ENCODE measurements around the gene MICOS13.
A peak's percentile ranks its signal among the peaks of the same experiment; 100 is the strongest.

Gene MICOS13

DNA sequence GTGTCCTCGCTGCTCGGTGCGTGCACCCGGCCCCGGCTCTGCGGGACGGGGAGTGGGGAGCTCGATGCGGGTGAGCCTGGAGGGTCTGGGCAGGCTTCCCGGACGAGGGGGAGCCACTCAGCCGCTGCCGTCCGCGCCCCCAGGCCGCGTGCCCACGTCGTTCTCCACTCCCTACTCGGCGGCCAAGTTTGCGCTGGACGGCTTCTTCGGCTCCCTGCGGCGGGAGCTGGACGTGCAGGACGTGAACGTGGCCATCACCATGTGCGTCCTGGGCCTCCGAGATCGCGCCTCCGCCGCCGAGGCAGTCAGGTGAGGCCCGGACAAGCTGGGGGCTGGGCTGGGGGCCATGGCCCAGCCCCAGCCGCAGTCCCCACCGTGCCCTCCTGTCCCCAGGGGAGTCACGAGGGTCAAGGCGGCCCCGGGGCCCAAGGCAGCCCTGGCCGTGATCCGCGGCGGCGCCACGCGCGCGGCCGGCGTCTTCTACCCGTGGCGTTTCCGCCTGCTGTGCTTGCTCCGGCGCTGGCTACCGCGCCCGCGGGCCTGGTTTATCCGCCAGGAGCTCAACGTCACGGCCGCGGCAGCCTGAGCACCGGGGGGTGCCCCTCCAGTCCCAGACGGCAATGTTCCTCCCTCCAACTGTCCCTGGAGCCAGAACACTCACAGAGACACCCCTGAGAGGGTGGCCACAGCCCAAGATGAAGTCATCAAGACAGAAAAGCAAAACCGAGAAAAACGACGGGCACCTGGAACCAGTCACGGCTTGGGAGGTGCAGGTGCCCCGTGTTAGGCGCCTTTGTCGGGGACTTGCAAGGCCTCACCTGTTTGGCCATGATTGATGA is 7.3 kb upstream of the MICOS13 start:
- DNase-seq (ENCODE audit: low spot score) = no peak

GRCh38 chr19:5686647-5687359 is 6.5 kb upstream of the MICOS13 start:
- DNase-seq (ENCODE audit: low spot score) = peak; percentile 96

DNA sequence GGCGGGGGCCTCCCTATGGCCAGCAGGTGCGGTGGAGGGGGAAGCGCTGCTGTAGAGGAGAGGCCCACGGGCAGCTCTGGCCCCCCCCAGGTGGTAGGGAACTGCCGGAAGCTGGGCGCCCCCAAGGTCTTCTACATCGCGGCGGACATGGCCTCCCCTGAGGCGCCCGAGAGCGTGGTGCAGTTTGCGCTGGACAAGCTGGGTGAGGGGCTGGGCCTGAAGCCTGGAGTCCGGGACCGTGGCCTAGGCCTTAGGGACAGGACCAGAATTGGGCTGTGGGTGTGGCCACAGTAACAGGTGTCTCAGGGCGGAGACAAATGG is 6.0 kb upstream of the MICOS13 start:
- no peak for DNase-seq (ENCODE audit: low spot score)

DNA sequence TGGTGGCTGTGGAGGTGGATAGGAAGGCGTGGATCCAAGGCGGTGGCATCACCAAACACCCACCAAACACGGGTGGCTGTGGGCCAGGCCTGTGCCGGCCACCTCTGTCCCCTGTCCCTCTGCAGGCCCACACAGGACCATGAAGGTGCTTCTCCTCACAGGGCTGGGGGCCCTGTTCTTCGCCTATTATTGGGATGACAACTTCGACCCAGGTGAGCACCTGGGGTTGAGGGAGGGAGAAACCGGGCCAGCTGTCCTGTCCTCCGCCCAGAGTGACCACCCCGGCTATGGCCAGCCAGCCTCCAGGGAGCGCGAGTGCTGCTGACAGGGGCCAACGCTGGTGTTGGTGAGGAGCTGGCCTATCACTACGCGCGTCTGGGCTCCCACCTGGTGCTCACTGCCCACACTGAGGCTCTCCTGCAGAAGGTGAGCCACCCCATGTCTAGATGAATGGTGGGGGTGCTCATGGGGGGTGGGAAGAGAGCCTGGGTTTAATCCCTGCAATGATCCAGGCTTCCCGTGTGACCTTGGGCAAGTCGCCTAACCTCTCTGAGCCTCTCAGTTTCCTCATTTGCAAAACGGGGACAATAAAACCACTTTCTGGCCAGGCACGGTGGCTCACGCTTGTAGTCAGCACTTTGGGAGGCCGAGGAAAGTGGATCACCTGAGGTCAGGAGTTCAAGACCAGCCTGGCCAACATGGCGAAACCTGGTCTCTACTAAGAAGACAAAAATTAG is 4.5 kb upstream of the MICOS13 start:
- DNase-seq (ENCODE audit: low spot score) = no peak

- no peak for DNase-seq (ENCODE audit: low spot score)
Observed at GRCh38 chr19:5683177-5683886, 3.0 kb upstream of the MICOS13 start.

DNA sequence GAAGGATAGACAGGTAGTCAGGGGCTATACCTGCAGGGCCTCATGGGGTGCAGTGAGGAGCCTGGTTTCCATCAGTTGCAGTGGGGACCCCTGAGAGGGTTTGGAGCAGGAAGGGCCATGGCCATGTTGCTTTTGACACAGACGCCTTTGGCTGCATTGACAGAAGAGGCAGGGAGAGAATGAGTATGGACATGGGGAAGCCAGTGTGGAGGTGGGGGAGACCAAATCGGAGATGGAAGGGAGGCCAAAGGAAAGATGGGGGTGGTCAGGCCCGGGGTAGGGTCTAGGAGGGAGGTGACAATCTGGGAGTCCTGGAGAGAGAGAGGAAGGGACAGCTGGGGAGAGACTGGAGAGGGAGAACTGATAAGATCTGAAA is 1.8 kb upstream of the MICOS13 start:
- no peak for DNase-seq (ENCODE audit: low spot score)

GRCh38 chr19:5681391-5682106 is 1.2 kb upstream of the MICOS13 start:
- no peak for DNase-seq (ENCODE audit: low spot score)

- peak; percentile 26 for DNase-seq (ENCODE audit: low spot score)
Observed at GRCh38 chr19:5680084-5680436, 256 bp downstream of the MICOS13 start.

DNA sequence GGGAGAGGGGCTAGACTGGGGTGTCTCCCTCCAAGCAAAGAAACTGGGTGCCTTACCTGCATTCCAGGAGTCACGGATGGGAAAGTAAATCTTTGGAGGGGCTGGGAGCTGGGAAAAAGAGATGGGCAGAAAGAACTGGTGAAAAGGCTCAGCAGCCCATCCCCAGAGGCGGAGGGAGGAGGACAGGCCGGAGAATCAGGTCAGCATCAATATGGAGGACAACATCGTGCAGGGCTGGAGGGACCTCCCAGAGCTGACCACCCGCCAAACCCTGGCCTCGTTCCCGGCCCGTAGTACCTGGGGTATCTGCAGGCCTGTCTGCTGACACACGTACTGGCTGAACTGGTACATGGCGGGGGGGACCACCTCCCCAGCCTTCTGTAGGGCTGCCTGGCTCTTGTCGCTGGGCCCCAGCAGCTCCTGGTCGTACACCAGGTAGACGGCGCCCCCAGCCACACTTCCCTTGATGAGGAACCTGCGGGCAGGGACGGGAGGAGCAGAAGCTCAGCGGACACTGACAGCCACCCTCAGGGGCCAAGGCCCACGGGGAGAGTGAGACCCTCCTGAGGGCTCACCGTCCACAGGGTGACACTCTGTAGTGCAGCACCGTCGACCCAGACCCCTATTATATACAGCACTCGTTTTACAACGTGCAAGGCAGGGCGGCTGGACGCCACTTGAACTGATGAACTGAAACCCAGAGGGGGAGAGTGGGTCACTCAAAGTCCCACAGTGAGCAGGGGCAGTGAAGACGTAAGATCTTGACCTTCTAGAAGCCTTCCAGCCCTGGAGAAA is 830 bp downstream of the MICOS13 start:
- no peak for DNase-seq (ENCODE audit: low spot score)

GRCh38 chr19:5678071-5678718 is 2.1 kb downstream of the MICOS13 start:
- no peak for DNase-seq (ENCODE audit: low spot score)

- no peak for DNase-seq (ENCODE audit: low spot score)
Observed at GRCh38 chr19:5677580-5677979, 2.7 kb downstream of the MICOS13 start.

DNA sequence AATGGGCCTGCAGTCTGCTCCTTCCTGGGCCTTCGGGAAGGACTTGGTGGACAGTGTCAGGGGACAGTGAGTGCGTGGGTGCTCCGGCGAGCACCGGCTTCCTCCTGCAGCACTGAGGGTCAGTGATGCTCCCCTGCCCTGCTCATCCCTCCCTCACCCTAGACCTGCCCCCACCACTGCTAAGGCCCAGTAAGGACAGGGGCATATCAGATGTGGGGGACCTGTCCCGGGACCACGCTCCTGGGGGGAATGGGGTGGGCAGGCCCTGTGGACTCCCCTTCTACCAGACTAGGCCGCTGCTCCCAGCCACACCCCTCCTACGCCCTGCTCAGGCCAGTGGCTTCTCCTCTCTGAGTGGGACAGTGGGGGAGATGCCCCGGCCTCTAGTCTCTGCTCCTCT is 3.2 kb downstream of the MICOS13 start:
- no peak for DNase-seq (ENCODE audit: low spot score)

GRCh38 chr19:5676772-5677105 is 3.6 kb downstream of the MICOS13 start:
- DNase-seq (ENCODE audit: low spot score) = no peak

GRCh38 chr19:5676105-5676771 is 4.1 kb downstream of the MICOS13 start:
- no peak for DNase-seq (ENCODE audit: low spot score)

DNA sequence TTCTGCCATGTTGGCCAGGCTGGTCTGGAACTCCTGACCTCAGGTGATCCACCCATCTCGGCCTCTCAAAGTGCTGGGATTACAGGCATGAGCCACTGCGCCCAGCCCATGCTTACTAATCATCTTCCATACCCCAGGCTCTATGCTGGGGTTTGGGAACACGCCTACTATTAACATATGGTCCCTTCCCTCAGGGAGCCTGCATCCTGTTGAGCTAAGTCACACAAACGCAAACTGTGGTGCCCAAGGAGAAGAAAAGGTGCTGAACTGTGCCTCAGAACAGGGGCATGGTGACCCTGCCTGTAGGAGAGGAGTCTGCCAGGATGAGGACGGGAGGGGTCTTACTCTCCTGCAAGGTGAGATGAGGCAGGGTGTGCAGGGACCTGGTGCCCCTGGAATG is 5.6 kb downstream of the MICOS13 start:
- DNase-seq (ENCODE audit: low spot score) = no peak

DNA sequence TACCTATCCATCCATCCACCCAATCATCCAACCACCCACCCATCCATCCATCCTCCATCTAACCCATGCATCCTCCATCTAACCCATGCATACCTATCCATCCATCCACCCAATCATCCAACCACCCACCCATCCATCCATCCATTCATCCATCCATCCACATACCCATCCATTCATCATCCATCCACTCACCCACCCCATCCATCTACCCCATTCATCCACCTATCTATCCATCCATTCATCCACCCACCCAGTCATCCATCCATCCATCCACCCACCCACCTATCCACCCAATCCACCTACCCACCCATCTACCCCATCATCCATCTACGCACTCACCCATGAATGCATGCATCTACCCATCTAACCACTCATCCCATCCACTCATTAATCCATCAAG is 6.6 kb downstream of the MICOS13 start:
- no peak for DNase-seq (ENCODE audit: low spot score)

DNA sequence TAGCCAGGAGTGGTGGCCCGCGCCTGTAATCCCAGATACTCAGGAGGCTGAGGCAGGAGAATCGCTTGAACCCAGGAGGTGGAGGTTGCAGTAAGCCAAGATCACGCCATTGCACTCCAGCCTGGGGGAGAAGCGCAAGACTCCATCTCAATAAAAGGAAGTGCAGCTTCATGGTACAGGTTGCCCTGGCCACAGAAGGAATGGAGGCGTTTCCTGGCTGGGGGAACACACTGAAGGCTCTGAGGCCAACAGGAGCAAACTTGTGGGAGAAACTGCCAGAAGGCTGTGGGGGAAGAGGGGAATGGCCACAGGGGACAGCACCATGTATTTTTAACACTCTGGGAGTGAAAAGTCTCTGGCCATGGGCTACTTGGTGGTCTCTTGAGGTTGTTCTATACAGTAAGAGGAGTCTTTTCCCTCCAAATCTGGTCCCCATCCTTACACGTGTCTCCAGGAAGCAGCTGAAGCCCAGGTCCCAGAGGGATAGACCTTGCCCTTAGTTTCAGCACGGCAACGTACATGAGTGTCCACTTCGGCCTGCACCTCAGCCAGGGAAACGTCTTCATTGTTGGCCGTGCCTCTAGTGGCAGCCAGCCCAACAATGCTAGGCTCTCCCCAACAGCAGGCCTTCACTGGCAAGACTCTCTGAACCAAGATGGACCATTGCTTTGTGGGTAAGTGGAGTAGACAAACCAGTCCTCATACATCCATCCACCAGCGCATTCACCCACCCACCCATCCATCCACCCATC is 7.4 kb downstream of the MICOS13 start:
- no peak for DNase-seq (ENCODE audit: low spot score)

GRCh38 chr19:5671600-5671999 is 8.7 kb downstream of the MICOS13 start:
- DNase-seq (ENCODE audit: low spot score) = no peak

DNA sequence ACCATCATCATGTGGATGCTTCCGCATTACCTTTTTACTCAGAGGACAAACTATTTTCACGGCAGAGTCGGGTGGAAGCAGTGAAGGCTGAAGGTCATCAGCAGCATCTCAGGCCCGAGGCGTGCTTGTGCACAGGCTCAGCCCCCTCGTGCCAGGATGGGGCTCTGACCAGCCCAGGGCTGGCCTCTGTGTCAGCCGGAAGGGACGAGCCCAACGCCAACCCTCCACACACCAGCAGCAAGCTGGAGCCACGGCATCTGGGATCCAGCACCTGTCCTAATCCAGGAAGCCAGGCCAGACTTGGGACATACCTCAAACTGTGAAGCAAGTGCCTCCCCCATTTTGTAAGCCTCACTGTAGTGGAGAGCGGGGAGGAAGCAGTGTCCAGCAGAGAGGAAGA is 11.1 kb downstream of the MICOS13 start:
- no peak for DNase-seq (ENCODE audit: low spot score)

All from kidney capillary endothelial cell (primary cell).